H1 (cell line): ENCODE data around the gene PHRF1. TPM values are rescaled to one million over a fixed set of nuclear protein-coding genes. Genes with fewer than 3 reads are reported as not detected.

Experiments
- CBX5 ChIP-seq: fragments of 300-800, 300-1000 bp; sonication (generic); IDR thresholded peaks from 2 replicates; pipeline ENCODE4 v1.7.1; 2016; ENCODE audit warnings: antibody characterized with exemption, low read length, low read depth
- polyA plus RNA-seq, 7 experiments: library from polyadenylated mRNA; depleted of rRNA in 3 of 7; stranded (reverse) in 5 of 7; unstranded in 2 of 7; fragments of >200 nt in 5 of 7; fragments of 200-250 nt in 2 of 7; gene quantifications; 1 replicate in 5 of 7; 2 replicates in 1 of 7; 4 replicates in 1 of 7; pipeline versions ENCODE4 v1.2.1 to v1.2.3, GENCODE V29; 2011 to 2013; ENCODE audit warnings: missing spikeins in 2 of 7, mixed read lengths in 2 of 7
- total RNA-seq: library from RNA; stranded (reverse); fragmentation: NEBNext Ultra II Directional; extraction: Animal tissue kit (Norgen Biotek cat#: 25700); gene quantifications from 2 replicates; pipeline ENCODE4 v1.2.1, GENCODE V29; 2021

PHRF1 gene
- total and polyA plus RNA-seq, 2 of the 8 experiments (the other 6 are each of a cell fraction or from before 2014, with no cell fraction given), result 13.4 to 37.3 TPM

DNA sequence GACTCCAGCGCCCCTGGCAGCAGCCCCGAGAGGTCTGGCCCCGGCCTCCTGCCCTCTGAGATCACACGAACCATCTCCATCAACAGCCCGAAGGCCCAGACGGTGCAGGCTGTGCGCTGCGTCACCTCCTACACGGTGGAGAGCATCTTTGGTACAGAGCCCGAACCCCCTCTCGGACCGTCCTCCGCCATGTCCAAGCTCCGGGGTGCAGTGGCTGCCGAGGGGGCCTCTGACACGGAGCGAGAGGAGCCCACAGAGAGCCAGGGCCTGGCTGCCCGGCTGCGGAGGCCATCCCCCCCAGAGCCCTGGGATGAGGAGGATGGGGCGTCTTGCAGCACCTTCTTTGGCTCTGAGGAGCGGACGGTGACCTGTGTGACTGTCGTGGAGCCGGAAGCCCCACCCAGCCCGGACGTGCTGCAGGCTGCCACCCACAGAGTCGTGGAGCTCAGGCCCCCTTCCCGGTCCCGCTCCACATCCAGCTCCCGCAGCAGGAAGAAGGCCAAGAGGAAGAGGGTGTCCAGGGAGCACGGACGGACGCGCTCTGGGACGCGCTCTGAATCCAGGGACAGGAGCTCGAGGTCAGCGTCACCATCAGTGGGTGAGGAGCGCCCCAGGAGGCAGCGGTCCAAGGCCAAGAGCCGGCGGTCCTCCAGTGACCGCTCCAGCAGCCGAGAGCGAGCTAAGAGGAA lies 31.8 kb downstream of the PHRF1 start (continued):
- no peak for TF ChIP-seq CBX5
- TF ChIP-seq, all 59 proteins: peak for 0
